Activated CD8-positive, alpha-beta memory T cell treated with anti-CD3 and anti-CD28 coated beads, Interleukin-2, amount 50 U/mL, for 4 hours (primary cell): ENCODE measurements around the gene LYSET.
A peak's percentile ranks its signal among the peaks of the same experiment; 100 is the strongest.
"Not testable (repeated sequence)": the region's sequence is repeated elsewhere in the genome, so short reads cannot be mapped to it uniquely, and the experiment has no call there.

ENCODE experiments used
- DNase-seq: peaks from one replicate; pipeline ENCODE4 v3.0.0-alpha.2; 2020

LYSET gene

DNA sequence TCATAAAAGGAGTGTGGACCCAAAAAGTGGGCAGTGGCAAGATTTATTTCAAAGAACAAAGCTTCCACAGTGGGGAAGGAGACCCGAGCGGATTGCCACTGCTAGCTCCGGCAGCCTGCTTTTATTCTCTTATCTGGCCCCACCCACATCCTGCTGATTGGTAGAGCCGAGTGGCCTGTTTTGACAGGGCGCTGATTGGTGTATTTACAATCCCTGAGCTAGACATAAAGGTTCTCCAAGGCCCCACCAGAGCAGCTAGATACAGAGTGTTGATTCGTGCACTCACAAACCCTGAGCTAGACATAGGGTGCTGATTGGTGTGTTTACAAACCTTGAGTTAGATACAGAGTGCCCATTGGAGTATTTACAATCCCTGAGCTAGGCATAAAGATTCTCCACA, 15.5 kb upstream of the LYSET start:
- not testable (repeated sequence) for DNase-seq

DNA sequence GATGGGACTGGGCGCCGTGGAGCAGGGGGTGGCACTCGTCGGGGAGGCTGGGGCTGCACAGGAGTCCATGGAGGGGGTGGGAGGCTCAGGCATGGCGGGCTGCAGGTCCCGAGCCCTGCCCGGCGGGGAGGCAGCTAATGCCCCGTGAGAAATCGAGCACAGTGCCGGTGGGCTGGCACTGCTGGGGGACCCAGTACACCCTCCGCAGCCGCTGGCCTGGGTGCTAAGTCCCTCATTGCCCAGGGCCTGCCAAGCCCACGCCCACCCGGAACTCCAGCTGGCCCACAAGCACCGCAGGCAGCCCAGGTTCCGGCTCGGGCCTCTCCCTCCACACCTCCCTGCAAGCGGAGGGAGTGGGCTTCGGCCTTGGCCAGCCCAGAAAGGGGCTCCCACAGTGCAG, 15.0 kb upstream of the LYSET start:
- not testable (repeated sequence) for DNase-seq

DNA sequence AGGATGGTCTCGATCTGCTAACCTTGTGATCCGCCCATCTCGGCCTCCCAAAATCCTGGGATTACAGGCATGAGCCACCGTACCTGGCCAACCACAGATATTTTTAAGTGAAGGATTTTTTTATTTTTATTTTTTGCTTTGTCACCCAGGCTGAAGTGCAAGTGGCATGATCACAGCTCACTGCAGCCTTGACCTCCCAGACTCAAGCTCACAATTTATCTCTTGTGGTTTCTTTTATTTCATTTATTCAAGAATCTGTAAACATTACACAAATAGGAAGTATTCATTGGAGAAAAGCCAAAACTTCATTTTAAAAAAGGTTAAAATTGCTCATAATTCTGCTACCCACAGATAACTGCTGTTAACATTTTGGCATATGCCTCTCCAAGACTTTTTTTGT, 13.7 kb upstream of the LYSET start:
- DNase-seq: no peak

DNA sequence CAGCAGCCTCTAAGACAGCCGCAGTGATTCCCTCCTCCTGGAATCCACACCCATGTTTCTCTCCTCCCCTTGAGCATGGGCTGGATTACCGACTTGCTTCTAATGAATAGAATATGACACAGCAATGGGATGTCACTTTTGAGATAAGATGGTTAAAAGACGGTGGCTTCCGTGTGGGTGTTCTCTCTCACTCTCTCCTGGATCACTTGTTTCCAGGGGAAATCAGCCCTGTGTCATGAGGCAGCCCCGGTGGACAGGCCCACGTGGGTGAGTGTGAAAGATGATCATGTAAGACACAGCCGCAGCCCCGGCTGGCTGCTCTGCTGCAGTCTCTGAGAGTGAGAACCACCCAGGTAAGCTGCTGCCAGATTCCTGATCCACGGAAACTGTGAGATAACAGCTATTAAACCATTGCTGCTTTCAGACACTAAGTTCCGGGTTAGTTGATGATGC, 11.1 kb upstream of the LYSET start:
- DNase-seq: no peak

DNA sequence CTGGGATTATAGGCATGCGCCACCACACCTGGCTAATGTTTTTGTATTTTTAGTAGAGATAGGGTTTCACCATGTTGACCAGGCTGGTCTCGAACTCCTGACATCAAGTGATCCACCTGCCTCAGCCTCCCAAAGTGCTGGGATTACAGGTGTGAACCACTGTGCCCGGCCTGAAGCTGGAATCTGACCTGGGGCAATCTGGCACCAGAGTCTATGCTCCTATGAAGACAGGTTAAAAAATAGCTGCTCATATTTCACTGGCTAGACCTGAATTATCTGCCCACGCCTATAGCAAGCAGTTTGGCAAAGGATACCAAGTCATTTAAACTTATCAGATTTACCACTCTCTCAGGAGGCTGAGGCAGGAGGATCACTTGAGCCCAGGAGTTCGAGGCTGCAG, 10.4 kb upstream of the LYSET start:
- not testable (repeated sequence) for DNase-seq

DNA sequence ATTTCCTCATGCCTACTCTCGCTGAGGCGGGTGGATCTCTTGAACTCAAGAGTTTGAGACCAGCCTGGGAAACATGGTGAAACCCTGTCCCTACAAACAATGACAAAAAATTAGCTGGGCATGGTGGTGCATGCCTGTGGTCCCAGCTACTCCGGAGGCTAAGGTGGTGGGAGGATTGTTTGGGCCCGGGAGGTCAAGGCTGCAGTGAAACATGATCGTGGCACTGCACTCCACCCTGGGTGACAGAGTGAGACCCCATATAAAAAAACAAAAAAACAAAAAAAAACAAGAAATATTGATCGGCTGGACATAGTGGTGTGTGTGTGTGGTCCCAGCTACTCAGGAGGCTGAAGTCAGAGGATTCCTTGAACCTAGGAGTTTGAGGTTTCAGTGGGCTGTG, 9.6 kb upstream of the LYSET start:
- DNase-seq: no peak

DNA sequence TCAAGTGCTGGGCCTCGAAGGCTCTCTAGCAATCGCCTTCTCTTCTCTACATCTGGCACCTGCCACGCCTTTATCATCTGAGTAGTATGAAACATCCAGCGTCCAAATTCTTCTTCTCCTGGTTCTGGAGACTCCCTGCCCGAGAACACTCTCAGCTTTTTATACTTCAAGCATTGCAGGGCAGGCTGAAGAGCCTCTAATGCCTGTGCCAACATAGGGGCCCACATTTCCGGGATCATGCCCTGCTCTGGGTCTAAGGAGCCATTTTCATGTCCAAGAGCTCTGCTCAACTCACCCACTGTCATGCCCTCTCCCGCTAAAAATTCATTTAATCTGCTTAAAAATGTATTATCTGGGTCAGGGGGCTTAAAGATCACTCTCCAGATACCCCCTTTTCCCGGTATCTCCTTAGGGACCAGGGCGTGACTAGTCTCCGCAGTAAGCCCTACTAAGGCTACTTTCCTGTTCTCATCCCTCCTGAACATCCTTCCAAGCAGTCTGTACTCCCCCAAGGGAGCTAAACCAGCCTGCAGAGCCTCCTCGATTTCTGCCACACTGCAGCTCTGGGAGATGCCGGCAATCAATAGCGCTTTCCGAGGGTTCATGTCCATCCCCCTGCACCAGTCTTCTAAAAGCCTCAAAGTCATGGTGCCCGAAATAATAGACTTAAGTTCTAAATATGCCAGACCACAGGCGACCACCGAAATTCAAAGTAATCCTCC, 1.4 kb upstream of the LYSET start:
- DNase-seq: no peak

DNA sequence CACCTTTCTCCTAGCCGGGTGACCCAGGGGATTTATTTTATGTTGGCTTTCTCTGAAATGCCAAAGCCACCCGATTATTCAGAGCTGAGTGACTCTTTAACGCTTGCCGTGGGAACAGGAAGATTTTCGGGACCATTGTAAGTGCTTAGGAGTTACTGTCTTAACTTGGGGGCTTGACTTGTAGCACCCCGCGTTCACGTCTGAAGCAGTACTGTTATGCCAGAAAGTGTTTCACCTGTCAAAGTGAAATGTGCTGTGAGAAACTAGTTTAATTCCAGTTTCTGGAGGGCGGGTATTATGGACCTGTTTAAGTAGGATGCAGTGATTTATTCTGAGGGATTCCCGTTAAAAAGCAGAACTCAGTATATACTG, 218 bp downstream of the LYSET start:
- DNase-seq: no peak

DNA sequence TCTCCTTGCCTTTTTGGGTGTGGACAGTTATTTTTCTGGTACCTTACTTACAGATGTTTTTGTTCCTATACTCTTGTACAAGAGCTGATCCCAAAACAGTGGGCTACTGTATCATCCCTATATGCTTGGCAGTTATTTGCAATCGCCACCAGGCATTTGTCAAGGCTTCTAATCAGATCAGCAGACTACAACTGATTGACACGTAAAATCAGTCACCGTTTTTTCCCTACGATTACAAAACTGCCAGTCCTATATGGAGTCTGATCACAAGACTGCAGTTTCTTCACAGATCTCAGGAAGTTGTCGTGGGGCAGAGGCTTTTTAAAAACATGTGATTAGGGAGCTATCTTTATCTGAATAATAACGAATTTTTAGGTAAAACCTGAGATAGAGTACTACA, 1.3 kb downstream of the LYSET start:
- no peak for DNase-seq

DNA sequence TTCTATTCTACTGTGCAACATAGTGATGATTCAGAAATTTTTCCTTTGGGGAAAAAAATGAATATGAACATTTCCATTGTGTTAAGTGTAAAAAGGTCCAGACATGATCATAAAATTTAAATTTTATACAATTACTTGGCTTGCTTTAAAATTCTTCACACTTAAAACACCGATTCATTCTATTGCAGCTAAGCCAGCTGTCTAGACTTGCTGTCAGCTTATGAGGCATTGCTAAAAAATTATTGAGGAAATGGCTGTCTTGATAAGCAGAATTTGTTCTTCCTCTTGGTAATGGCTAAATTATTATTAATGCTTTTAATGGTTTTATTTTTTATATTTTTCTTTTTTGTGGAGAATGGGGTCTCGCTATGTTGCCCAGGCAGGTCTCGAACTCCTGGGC, 1.8 kb downstream of the LYSET start:
- no peak for DNase-seq

DNA sequence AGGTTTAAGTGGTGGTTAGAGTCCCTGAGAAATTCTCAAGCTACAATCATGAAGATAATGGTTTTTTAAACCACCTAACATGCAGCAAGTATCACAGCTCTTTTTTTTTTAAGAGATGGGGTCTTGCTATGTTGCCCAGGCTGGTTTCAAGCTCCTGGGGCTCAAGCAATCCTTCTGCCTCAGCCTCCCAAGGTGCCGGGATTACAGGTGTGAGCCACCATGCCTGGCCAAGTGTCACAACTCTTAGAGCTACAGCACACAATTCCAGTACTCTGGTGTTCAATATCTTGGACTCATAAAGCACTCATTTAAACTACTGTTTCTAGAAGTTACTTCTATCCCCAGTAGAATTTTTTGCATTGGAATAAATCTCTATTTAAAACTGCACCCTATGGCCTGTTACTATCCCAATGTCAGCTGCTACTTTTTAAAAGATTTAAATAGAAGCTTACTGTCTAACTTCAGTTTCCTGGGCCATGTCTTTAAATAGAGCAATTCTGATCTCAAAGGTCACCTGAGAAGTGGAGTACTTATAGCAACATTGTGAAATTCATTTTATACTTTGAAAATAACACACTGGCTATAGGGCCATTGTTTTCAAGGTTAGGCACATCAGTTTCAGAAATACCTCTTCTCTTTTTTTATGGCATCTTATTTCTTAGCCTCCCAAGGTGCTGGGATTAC, 10.3 kb downstream of the LYSET start:
- no peak for DNase-seq

DNA sequence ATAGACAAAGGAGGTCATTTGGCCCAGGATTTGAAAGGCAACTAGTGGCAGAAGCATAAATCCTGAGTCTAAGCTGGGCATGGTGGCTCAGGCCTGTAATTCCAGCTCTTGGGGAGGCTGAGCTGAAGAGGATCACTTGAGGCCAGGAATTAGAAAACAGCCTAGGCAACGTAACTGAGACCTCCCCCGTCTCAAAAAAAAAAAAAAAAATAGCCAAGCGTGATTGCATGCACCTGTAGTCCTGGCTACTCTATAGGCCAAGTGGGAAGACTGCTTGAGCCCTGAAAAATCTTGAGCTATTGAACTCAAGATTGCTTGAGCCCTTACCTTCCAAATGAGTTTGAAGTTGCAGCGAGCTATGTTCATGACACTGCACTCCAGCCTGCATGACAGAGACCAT, 13.9 kb downstream of the LYSET start:
- DNase-seq: no peak

DNA sequence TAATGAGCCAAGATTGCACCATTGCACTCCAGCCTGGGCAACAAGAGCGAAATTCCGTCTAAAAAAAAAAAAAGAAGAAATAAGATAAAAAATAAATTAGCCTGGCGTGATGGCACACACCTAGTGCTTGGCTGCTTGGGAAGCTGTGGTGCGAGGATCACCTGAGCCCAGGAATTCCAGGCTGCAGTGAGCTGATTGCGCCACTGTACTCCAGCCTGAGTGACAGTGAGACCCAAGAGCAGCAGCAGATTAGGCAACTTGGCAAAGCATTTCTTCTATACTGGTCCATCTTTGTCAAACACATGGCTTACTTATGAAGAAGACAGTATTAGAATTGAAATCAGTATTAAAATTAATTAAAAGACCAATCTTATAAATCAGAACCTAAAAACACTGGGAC, 15.4 kb downstream of the LYSET start:
- no peak for DNase-seq

DNA sequence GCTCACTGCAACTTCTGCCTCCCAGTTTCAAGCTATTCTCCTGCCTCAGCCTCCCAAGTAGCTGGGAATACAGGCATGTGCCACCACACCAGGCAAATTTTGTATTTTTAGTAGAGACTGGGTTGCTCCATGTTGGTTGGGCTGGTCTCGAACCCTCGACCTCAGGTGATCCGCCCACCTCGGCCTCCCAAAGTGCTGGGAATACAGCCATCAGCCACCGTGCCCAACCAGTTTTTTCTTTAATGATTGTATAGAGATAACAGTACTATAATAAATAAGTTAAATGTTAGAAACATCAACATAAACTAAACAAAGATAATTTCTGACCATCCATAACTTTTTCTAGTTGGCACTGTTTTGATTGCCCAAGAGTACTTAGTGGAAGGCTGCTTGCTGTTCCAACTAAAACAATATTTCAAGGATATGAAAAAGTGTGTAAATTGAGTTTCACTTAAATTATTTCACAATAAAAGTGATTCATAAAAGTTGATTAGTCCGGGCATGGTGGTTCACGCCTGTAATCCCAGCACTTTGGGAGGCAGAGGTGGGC, 16.1 kb downstream of the LYSET start:
- no peak for DNase-seq

DNA sequence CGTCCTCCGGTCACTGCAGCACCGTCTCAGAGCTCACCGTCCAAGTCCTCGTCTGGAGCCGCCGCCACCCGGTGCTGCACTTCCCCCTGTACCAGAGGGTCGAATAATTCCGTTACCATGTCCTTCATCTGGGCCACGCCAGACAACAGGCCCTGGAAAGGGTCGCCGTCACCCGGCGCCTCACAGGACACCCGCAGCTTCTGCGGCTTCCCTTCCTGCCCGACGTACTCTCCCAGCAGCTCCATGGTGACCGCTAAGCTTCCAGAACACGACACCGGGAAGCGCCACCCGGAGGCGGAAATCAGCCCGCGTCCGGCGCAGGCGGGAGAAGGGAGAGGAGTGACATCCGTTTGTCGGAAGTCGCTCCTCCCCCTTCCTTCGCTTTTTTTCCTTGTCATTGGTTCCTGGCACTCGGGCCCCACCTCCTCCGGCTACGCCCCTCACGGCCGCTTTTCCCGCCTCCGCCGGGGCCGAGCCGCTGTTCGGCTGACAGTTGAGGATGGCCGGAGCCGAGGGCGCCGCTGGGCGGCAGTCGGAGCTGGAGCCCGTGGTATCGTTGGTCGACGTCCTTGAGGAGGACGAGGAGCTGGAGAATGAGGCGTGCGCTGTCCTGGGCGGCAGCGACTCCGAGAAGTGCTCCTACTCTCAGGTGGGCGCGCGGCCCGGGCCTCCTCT, 21.8 kb downstream of the LYSET start, which contains the start of the genes GON7 and UBR7:
GON7 (minus strand) TSS at position 273 of the 675 bp plus-strand sequence; CDS start at position 245, 28 bp downstream.
UBR7 (plus strand) TSS at position 464 of the 675 bp plus-strand sequence; CDS start at position 500, 36 bp downstream.
- DNase-seq: peak; percentile 83

DNA sequence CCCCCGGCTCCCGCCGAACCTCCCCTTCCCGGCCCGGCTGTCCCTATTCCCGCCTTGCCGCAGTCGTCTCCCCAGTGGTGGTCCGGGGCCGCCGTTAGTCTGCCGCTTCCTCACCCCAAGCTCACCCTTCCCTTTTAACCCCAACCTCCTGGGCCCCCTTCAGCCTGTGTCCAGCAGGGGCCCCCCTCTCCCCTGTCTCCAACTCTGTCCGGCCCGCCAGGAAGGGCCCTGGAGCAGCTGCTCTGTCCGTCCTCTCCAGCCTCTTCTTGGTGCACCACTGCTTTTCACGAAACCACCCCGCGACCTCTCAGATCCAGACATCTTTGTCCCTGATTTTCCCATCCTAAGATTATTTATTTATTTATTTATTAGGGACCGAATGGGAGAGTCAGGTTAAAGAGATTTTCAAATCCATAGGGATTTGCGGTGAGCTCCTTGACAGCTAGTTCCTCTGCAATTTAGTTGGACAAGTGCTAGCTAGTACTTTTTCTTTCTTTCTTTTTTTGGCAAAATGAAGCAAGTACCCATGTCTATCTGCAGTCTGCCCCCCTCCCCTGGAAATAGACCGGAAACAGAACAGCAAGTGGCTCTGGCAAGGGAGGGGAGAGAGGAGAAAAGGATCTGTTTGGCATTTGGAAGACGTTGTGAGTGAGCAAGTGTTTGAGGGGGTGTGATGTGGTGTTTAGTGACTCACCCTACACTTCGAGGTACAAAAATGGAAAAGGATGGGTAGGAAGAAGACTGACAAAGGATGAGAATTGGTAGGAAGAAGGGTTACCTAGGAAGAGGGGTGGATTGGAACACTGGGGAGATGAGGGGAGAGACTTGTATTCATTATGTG, 22.6 kb downstream of the LYSET start:
- DNase-seq: no peak

DNA sequence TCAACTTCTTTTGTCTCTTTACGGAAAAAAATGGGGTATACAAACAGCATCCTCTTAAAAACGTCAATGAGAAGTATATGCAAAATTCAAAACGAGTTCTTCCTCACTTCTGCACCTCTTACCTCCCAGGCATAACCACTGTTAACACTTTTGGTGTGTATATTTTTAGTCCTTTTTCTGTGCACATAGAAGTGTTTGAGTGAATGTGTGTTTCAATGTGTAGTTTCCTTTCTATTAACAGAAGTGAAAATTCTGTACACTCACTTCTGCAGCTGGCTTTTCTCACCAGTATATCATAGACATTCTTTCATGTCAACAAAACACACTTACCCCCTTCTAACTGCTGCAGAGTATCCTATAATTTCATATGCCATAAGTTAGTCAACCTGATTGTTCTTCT, 27.3 kb downstream of the LYSET start:
- DNase-seq: no peak

DNA sequence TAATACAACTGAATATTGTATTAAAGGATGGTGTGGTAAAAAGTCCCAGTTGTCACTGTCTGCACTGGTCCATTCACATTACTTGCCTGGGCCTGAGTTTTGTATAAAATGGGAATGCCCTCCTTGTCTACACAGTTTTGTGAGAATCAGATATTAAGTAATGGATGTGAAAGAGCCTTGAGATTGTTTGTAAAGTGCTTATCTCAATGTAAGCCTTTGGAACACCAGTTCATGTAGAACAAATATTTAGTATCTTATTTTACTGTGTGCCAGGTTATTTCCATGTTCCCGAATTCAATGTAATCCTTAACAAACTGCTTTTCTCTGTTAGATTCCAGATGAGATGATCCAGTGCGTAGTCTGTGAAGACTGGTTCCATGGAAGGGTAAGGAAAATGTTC, 29.5 kb downstream of the LYSET start:
- no peak for DNase-seq

DNA sequence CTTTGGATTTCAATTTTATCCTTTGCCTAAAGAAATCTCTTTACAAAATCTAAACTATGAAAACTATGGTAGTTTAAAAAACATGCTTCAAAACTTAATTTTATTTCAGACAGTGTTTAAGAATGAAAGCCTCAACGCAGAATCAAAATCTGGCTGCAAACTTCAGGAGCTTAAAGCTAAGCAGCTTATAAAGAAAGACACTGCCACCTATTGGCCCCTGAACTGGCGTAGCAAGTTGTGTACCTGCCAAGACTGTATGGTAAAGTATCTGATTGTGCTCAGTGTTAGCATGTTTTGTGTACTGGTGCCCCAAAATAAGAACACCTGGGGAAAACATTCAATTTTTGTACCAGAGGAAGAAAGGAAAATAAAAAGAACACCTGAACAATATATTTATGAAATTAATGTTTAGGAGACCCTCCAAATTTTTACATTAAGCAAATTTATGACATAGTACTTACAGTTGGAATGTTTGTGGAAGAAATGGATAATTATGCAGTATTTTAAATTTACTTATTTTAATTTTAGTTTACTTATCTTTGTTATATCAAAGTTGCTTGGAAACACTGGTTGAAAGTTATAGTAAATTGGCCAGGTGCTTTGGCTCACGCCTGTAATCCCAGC, 34.1 kb downstream of the LYSET start:
- peak; percentile 40 for DNase-seq

DNA sequence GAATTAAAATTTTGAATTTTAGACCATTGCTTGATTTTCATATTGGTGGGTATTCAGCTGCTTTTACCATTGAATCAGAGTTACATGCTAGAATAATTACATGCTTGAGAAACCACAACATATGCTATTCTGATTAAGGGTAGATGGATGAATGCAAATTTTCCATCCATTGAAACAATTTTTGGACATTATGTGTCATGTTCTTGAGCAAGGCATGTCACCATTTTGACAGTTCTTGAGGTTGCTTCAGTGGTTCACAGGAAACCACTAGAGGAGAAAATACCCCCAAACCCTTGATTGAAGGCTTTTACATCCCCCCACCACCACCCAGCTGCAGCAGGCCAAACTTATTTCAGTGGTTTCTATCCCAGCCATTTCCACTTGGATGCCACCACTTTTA, 35.4 kb downstream of the LYSET start:
- no peak for DNase-seq

DNA sequence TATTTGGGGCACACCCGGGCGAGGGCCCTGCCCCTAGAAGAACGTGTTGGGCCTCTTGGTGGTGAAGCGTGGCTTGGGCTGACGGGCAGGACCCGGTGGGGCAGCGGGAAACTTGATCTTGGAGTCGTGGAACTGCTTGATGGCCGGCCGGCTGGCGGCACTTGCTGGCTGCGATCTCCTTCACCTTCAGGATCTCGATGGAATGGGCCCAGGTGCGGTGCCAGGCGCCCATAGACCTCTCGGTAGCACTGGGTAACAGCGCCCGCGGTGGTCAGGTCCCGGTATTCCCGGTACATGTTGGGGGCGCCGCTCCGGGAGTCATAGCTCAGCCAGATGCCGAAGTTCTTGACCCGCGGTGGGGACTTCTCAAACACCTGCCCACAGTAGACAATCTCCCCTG, 38.4 kb downstream of the LYSET start:
- no peak for DNase-seq

DNA sequence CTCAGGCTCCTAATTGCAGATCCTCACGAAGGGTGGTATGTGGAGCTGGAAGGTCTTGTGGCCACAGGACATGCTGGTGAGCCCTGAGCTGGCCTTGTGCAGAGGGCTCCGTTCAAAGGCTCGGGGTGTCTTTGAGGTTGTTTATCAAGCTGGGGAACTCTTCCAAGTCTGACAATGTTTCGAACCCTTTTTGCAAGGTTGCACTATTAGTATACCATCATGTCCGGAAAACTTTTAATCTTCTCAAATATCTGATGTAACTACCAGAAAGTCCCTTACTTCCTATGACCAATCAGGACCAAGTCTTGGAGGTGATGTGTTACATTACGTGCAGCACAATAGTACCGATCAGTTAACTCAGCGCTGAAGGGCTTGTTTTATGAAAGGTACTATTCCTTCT, 43.4 kb downstream of the LYSET start:
- no peak for DNase-seq
